C4-2B (cell line): ENCODE results near the gene DSC1.

Source experiments
- H3K27ac ChIP-seq: fragments of 450-650 bp; 2 replicates; pipeline ENCODE4 v1.5.1; 2017
- ZFX ChIP-seq: fragments of 450-650 bp; IDR thresholded peaks from 2 replicates; pipeline ENCODE4 v1.6.1; 2017
- TF ChIP-seq, protein P1 (sequence below): fragments of 450-650 bp; conservative IDR thresholded peaks from 2 replicates; pipeline ENCODE4 v1.5.1; 2017; ENCODE audit warnings: mild to moderate bottlenecking

DSC1 gene

GRCh38 chr18:31176531-31176930, 13.9 kb upstream of the DSC1 start:
- TF ChIP-seq ZFX: no peak
- TF ChIP-seq, protein P1, sequence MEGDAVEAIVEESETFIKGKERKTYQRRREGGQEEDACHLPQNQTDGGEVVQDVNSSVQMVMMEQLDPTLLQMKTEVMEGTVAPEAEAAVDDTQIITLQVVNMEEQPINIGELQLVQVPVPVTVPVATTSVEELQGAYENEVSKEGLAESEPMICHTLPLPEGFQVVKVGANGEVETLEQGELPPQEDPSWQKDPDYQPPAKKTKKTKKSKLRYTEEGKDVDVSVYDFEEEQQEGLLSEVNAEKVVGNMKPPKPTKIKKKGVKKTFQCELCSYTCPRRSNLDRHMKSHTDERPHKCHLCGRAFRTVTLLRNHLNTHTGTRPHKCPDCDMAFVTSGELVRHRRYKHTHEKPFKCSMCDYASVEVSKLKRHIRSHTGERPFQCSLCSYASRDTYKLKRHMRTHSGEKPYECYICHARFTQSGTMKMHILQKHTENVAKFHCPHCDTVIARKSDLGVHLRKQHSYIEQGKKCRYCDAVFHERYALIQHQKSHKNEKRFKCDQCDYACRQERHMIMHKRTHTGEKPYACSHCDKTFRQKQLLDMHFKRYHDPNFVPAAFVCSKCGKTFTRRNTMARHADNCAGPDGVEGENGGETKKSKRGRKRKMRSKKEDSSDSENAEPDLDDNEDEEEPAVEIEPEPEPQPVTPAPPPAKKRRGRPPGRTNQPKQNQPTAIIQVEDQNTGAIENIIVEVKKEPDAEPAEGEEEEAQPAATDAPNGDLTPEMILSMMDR: no peak
- H3K27ac ChIP-seq: no peak overlapping the region

GRCh38 chr18:31171144-31171839, 8.6 kb upstream of the DSC1 start:
- H3K27ac ChIP-seq: no peak overlapping the region
- TF ChIP-seq, protein P1: no peak

- TF ChIP-seq, protein P1: peak; percentile 12; the same call in 1 of the 2 replicates
- no peak for TF ChIP-seq ZFX
Measured at GRCh38 chr18:31170335-31170734, 7.7 kb upstream of the DSC1 start.

GRCh38 chr18:31162419-31162793, 250 bp downstream of the DSC1 start:
- TF ChIP-seq ZFX: no peak
- TF ChIP-seq, protein P1: no peak
- no peak overlapping the region for H3K27ac ChIP-seq

More at GRCh38 chr18:31170335-31170734, 7.7 kb upstream of the DSC1 start:
- H3K27ac ChIP-seq: no peak overlapping the region; the same call in 1 of the 2 replicates

GRCh38 chr18:31161757-31162418, 768 bp downstream of the DSC1 start:
- TF ChIP-seq ZFX: no peak
- TF ChIP-seq, protein P1: no peak

GRCh38 chr18:31156821-31157763, 5.6 kb downstream of the DSC1 start:
- H3K27ac ChIP-seq: peak overlapping the region; percentile 40; the same call in 1 of the 2 replicates
- TF ChIP-seq, protein P1: no peak
- no peak for TF ChIP-seq ZFX

More at GRCh38 chr18:31161757-31162418, 768 bp downstream of the DSC1 start:
- no peak overlapping the region for H3K27ac ChIP-seq
